SK-N-SH (cell line): ENCODE data around the gene VDAC2. TPM values are rescaled to one million over a fixed set of nuclear protein-coding genes. Genes with fewer than 3 reads are reported as not detected.

Experiments used
- CTCF ChIA-PET: fragments of 300-600, 350-600 bp; formaldehyde crosslinking; extraction: SDS; loops from one replicate; lab custom pipeline; 2021; lab: Yijun Ruan, JAX
- POLR2A ChIA-PET: fragments of 350-600 bp; sonication (Branson Sonifier 250); formaldehyde crosslinking; extraction: SDS; loops from one replicate; lab custom pipeline; 2020; ENCODE audit warnings: antibody characterized with exemption, inconsistent platforms; lab: Yijun Ruan, JAX
- DNase-seq: peaks from one replicate; pipeline ENCODE4 v3.0.0; 2012
- H2AFZ ChIP-seq: fragments of 200-600 bp; sonication (generic); 2 replicates; pipeline ENCODE4 v1.8.1; 2016; ENCODE audit warnings: antibody characterized with exemption, mild to moderate bottlenecking, low read depth
- H3F3A ChIP-seq: fragments of 200-600 bp; sonication (generic); replicated peaks from 2 replicates; pipeline ENCODE3; 2016; ENCODE audit warnings: antibody characterized with exemption, mild to moderate bottlenecking; ENCODE audit not compliant: insufficient read depth
- H3K27ac ChIP-seq, 2 experiments: fragments of 200-500 bp in 1 of 2; fragments of 200-600 bp in 1 of 2; sonication (Bioruptor generic) in 1 of 2; sonication (generic), shearing (Covaris generic) in 1 of 2; 2 replicates each; pipeline versions ENCODE4 v1.5.1 to v1.6.1; 2014 to 2016; ENCODE audit warnings: low read depth in 2 of 2, inconsistent platforms in 1 of 2, low read length in 1 of 2, mild to moderate bottlenecking in 1 of 2, mixed read lengths in 1 of 2
- H3K27me3 ChIP-seq: fragments of 200-600 bp; sonication (generic), shearing (Covaris generic); 2 replicates; pipeline ENCODE4 v1.6.1; 2016; ENCODE audit warnings: mixed run types; ENCODE audit not compliant: insufficient read depth
- H3K36me3 ChIP-seq, 2 experiments: fragments of 200-500 bp in 1 of 2; fragments of 200-600 bp in 1 of 2; sonication (Bioruptor generic) in 1 of 2; sonication (generic) in 1 of 2; replicated peaks in 1 of 2; 2 replicates each; pipeline versions ENCODE3 to v1.5.1; 2014 to 2016; ENCODE audit warnings: low read length in 1 of 2, mild to moderate bottlenecking in 1 of 2; ENCODE audit not compliant: insufficient read depth in 2 of 2, control insufficient read depth in 1 of 2
- H3K4me1 ChIP-seq, 2 experiments: fragments of 200-500 bp in 1 of 2; fragments of 200-600 bp in 1 of 2; sonication (Bioruptor generic) in 1 of 2; sonication (generic), shearing (Covaris generic) in 1 of 2; 2 replicates each; pipeline versions ENCODE4 v1.5.1 to v1.6.1; 2014 to 2016; ENCODE audit warnings: low read depth in 1 of 2, low read length in 1 of 2, mixed run types in 1 of 2; ENCODE audit not compliant: insufficient read depth in 2 of 2, control insufficient read depth in 1 of 2
- H3K4me2 ChIP-seq: fragments of 200-600 bp; sonication (generic), shearing (Covaris generic); 2 replicates; pipeline ENCODE4 v1.6.1; 2017; ENCODE audit warnings: mixed run types
- H3K4me3 ChIP-seq, 2 experiments: fragments of 200-500 bp in 1 of 2; fragments of 200-600 bp in 1 of 2; sonication (Bioruptor generic) in 1 of 2; sonication (generic), shearing (Covaris generic) in 1 of 2; 2 replicates each; pipeline versions ENCODE4 v1.5.1 to v1.8.1; 2014 to 2016; ENCODE audit warnings: low read depth in 2 of 2, inconsistent platforms in 1 of 2, low read length in 1 of 2, mild to moderate bottlenecking in 1 of 2, mixed read lengths in 1 of 2, moderate library complexity in 1 of 2
- H3K79me2 ChIP-seq: fragments of 200-600 bp; sonication (generic); 2 replicates; pipeline ENCODE4 v1.8.1; 2017; ENCODE audit warnings: mild to moderate bottlenecking; ENCODE audit not compliant: insufficient read depth
- H3K9ac ChIP-seq: fragments of 200-600 bp; sonication (generic); 2 replicates; pipeline ENCODE4 v1.6.1; 2017; ENCODE audit warnings: mixed run types
- H3K9me2 ChIP-seq: fragments of 200-600 bp; sonication (generic); 2 replicates; pipeline ENCODE4 v1.6.1; 2017; ENCODE audit warnings: mixed run types
- H3K9me3 ChIP-seq: fragments of 200-600 bp; sonication (generic); 2 replicates; pipeline ENCODE4 v1.6.1; 2017; ENCODE audit warnings: mixed run types, mild to moderate bottlenecking, moderate library complexity
- H4K20me1 ChIP-seq: fragments of 200-600 bp; sonication (generic); 2 replicates; pipeline ENCODE4 v1.6.1; 2017; ENCODE audit warnings: mild to moderate bottlenecking, mixed run types; ENCODE audit not compliant: insufficient read depth
- ELF1 ChIP-seq: IDR thresholded peaks from 2 replicates; pipeline ENCODE4 v1.4.0; 2012
- EP300 ChIP-seq, 2 experiments: IDR thresholded peaks; 2 replicates each; pipeline versions ENCODE4 v1.4.0 to v1.6.1; 2012; ENCODE audit warnings: borderline replicate concordance in 1 of 2, low read depth in 1 of 2, low read length in 1 of 2
- FOXJ3 ChIP-seq: sonication (generic); formaldehyde crosslinking; IDR thresholded peaks from 2 replicates; pipeline ENCODE4 v1.5.1; 2020; ENCODE audit warnings: mild to moderate bottlenecking, missing genetic modification reagents
- FOXM1 ChIP-seq: IDR thresholded peaks from 2 replicates; pipeline ENCODE4 v1.4.0; 2012; ENCODE audit warnings: low read depth, mild to moderate bottlenecking
- GABPA ChIP-seq: IDR thresholded peaks from 2 replicates; pipeline ENCODE4 v1.4.0; 2012; ENCODE audit warnings: low read depth, mild to moderate bottlenecking
- IRF3 ChIP-seq: fragments of 150-350 bp; IDR thresholded peaks from 2 replicates; pipeline ENCODE4 v1.6.1; 2016; ENCODE audit warnings: mild to moderate bottlenecking, low read depth, low read length
- JUND ChIP-seq: IDR thresholded peaks from 2 replicates; pipeline ENCODE4 v1.4.0; 2012
- MXI1 ChIP-seq: IDR thresholded peaks from 2 replicates; pipeline ENCODE4 v1.6.1; 2012; ENCODE audit warnings: mild to moderate bottlenecking, low read depth, low read length, improper control_type of control experiment
- RAD21 ChIP-seq: IDR thresholded peaks from 2 replicates; pipeline ENCODE4 v1.6.1; 2012; ENCODE audit warnings: mild to moderate bottlenecking, low read length
- RCOR1 ChIP-seq: fragments of 150-350 bp; IDR thresholded peaks from 2 replicates; pipeline ENCODE4 v1.6.1; 2017; ENCODE audit warnings: antibody characterized with exemption, low read length
- REST ChIP-seq: IDR thresholded peaks from 2 replicates; pipeline ENCODE4 v1.6.1; 2012; ENCODE audit warnings: mild to moderate bottlenecking, low read depth, low read length, moderate library complexity
- RXRA ChIP-seq: IDR thresholded peaks from 2 replicates; pipeline ENCODE4 v1.4.0; 2012; ENCODE audit warnings: low read depth, mild to moderate bottlenecking, borderline replicate concordance
- TAF1 ChIP-seq: IDR thresholded peaks from 2 replicates; pipeline ENCODE4 v1.6.1; 2012; ENCODE audit warnings: low read depth, mild to moderate bottlenecking, low read length, moderate library complexity, borderline replicate concordance
- TEAD4 ChIP-seq: IDR thresholded peaks from 2 replicates; pipeline ENCODE4 v1.4.0; 2012; ENCODE audit warnings: mild to moderate bottlenecking, borderline replicate concordance; ENCODE audit not compliant: insufficient read depth
- YY1 ChIP-seq: IDR thresholded peaks from 2 replicates; pipeline ENCODE4 v1.4.0; 2012; ENCODE audit warnings: low read depth, mild to moderate bottlenecking
- whole genome bisulfite sequencing: methylation state at CpG from one replicate; pipeline ENCODE4 v1.1.6; 2017; ENCODE audit warnings: low lambda C conversion rate; 5-methylcytosine and 5-hydroxymethylcytosine counted together
- polyA plus RNA-seq, 3 experiments: library from polyadenylated mRNA; depleted of rRNA; stranded (reverse); fragments of >200 nt; gene quantifications; 2 replicates each; pipeline ENCODE4 v1.2.3, GENCODE V29; 2012
- TF ChIP-seq, protein P1 (sequence below): fragments of 200-600 bp; sonication (generic); IDR thresholded peaks from 2 replicates; pipeline ENCODE4 v1.6.1; 2017; ENCODE audit warnings: antibody characterized with exemption, mild to moderate bottlenecking, moderate library complexity

Gene VDAC2
- polyA plus RNA-seq, 1 of the 3 experiments (the other 2 are of a cell fraction) = 98.3 TPM

DNA sequence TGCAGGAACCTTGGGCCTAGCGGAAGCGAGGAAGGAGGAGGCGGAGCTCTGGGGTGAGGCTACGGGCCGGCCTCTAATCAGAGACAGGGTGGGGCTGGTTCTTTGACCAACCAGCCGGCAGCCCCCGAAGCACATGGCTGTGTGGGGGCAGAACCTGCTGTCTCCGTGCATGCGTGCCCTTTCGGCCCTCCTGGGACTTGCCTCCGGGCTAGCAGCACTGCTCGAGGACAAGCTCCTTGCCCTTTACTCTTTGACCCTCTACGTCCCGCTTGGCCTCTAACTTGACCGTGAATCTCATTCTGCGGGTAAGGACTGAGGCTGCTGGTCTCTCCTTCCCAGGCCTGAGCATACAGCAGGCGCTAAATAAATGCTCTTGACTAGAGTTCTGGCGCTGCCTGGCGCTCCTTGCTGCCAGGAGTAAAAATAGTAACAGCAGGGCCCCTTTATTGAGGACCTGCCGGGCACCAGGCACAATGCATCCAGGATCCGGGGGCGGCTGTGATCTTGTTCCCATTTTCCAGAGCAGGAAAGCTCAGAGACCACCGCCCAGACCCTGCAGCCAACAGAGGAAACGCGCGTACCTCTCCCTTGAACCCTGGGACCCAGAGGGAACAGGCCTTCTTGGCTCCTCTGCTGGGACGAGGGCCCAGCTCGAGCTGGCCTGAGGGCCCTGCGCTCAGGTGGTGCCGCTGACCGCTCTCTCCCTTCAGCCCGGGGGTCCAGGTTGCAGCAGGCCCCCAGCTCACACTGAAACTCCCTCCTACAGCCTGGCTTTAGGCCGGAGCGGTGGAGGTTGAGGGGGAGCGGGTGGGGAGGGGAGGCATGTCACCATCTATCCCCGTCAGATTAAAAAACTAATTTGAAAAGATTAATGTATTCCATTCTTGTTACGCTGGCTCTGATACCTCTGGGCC lies 27.8 kb downstream of the VDAC2 start (continued):
- TF ChIP-seq GABPA (no peak), RAD21 (no peak), ELF1 (no peak), MXI1 (no peak), RXRA (no peak), TAF1 (no peak)

DNA sequence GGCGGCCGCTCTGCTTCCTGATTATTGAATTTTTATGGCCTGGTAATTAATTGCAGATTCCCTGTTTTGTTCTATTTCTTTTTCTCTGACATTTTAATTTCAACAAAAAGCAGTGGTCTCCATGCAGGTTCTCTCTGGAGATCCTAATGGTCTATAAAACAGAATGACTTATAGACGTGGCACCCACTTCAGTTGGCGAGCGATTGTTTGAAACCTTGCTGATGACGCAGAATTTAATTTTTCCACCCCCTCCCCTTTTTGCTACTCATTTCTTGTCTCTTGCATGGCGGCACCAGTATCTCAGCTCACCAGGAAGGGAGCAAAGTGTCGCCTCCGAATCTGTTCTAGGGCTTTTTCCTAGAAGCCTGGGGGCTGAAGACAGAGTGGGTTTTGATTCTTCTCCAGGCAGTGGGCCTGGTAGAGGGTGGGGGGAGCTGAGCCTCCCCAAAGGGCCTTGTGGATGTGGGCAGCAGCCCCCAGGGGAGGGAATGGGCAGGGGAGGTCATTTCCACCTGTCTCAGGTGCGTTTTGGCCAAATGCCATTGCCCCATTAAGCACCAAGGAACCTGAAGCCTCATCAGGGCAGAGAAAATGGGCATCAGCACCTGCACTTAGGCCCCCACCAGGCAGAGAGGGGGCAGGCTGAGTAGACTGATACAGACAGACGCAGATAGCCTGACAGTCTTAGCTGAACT lies 28.6 kb downstream of the VDAC2 start:
- no peak for DNase-seq
- no peaks in the 10 kb centered on the region for H3K27me3 ChIP-seq
- no peak overlapping the region for H3K4me3 ChIP-seq
- H3K79me2 ChIP-seq = no peaks in the 10 kb centered on the region
- TF ChIP-seq EP300 (IDR thresholded peaks at IDR 0.05; ENCODE audit: borderline replicate concordance in 1 of 2, low read depth in 1 of 2, low read length in 1 of 2) = 0 out of 4 replicates have a peak, but pooled peaks of 1 of the 2 experiments have one; percentile 41
- no peak for TF ChIP-seq ELF1
- TF ChIP-seq FOXJ3 = no peak
- TF ChIP-seq, all 33 proteins: peak for 1
- Histone ChIP-seq H3K27ac (no peak overlapping the region), H3K36me3 (no peaks in the 10 kb centered on the region), H3K9me2 (no peaks in the 10 kb centered on the region), H3F3A (peaks cover 4% of the 10 kb centered on the region), H4K20me1 (no peaks in the 10 kb centered on the region), H3K9me3 (no peaks in the 10 kb centered on the region), H3K4me1 (peaks cover 0 to 24% of the 10 kb centered on the region in 2 experiments; a peak in 1 of 4 replicates), H3K9ac (no peak overlapping the region), H3K4me2 (no peak overlapping the region), H2AFZ (no peak overlapping the region)
- POLR2A ChIA-PET = no interaction called here
- WGBS = 66% methylated on average over 10 of the region's 11 CpGs
- CTCF ChIA-PET = interaction anchor here (1.1 to 5.5 kb wide), 5 partner anchors 9 to 127 kb away, joined by 4 to 40 read pairs (median 5); partner anchors contain the start of gene SAMD8

- H3K36me3 ChIP-seq = no peaks in the 10 kb centered on the region
- ChIA-PET CTCF (interaction anchor here (1.3 to 1.8 kb wide), 4 partner anchors 10 to 52 kb away, joined by 5 to 6 read pairs (median 5); no protein-coding TSS in a partner anchor), POLR2A (interaction anchor here (1.1 kb wide), 1 partner anchor 161 kb away, joined by 3 read pairs; the partner anchor contains the start of gene ZNF503)
- no peak overlapping the region for H3K4me2 ChIP-seq
- no peak overlapping the region for H2AFZ ChIP-seq
- no peaks in the 10 kb centered on the region for H3K9me3 ChIP-seq
- no peak overlapping the region for H3K27ac ChIP-seq
- no peak overlapping the region for H3K9ac ChIP-seq
- WGBS = 92% methylated on average over 10 of the region's 12 CpGs
- DNase-seq = no peak
- no peak overlapping the region for H3K4me3 ChIP-seq
- peaks cover 0 to 12% of the 10 kb centered on the region in 2 experiments; a peak in 1 of 4 replicates for H3K4me1 ChIP-seq
- H3K27me3 ChIP-seq = no peaks in the 10 kb centered on the region
- H3F3A ChIP-seq = no peaks in the 10 kb centered on the region
- no peaks in the 10 kb centered on the region for H3K79me2 ChIP-seq
- no peaks in the 10 kb centered on the region for H4K20me1 ChIP-seq
- no peaks in the 10 kb centered on the region for H3K9me2 ChIP-seq
- TF ChIP-seq IRF3 (no peak), ELF1 (no peak), FOXM1 (no peak), RCOR1 (no peak), JUND (no peak), YY1 (no peak), TEAD4 (no peak), REST (no peak)
- TF ChIP-seq, protein P1, sequence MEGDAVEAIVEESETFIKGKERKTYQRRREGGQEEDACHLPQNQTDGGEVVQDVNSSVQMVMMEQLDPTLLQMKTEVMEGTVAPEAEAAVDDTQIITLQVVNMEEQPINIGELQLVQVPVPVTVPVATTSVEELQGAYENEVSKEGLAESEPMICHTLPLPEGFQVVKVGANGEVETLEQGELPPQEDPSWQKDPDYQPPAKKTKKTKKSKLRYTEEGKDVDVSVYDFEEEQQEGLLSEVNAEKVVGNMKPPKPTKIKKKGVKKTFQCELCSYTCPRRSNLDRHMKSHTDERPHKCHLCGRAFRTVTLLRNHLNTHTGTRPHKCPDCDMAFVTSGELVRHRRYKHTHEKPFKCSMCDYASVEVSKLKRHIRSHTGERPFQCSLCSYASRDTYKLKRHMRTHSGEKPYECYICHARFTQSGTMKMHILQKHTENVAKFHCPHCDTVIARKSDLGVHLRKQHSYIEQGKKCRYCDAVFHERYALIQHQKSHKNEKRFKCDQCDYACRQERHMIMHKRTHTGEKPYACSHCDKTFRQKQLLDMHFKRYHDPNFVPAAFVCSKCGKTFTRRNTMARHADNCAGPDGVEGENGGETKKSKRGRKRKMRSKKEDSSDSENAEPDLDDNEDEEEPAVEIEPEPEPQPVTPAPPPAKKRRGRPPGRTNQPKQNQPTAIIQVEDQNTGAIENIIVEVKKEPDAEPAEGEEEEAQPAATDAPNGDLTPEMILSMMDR = no peak
Observed at GRCh38 chr10:75240329-75241076, 29.9 kb downstream of the VDAC2 start.
